GM12872 (cell line): Measurements from ENCODE around the gene WASL.

Experiments
- CTCF ChIP-seq: IDR thresholded peaks from 3 replicates; pipeline ENCODE4 v1.5.1; 2011; ENCODE audit warnings: low read depth, mild to moderate bottlenecking, low read length, moderate library complexity; ENCODE audit not compliant: insufficient read depth

Gene WASL

DNA sequence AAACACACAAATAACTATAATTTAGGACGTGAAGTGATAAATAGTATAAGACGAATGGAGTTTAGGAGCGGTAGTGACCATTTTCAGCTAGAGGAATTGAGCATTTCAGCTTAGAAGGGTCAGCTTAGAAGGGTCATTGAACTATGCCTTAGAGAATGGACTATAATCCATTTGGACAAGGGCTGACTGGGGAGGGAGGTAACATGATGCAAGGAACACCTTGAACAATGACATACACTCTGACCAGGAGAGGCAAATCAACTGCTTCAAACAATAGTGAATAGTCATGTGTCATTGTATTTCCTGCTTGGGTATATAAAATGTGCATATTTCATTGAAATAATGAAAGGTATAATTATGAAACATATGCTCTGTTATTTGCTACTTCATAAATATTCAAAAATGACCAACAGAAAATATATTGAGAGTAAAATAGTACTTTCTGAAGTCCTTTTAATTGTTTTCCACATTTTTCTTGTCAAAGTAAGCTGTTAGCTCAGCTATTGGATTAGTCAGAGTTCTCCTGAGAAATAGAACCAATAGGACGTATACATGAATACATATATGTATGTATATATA is 40.5 kb upstream of the WASL start:
- TF ChIP-seq CTCF, result no peak

GRCh38 chr7:123788584-123788983 is 39.8 kb upstream of the WASL start:
- TF ChIP-seq CTCF, result no peak

- TF ChIP-seq CTCF, result no peak
Measured at GRCh38 chr7:123787220-123788007, 38.6 kb upstream of the WASL start.

GRCh38 chr7:123784263-123784662 is 35.5 kb upstream of the WASL start:
- TF ChIP-seq CTCF, result no peak

GRCh38 chr7:123783820-123784219 is 35.0 kb upstream of the WASL start:
- no peak for TF ChIP-seq CTCF

- no peak for TF ChIP-seq CTCF
Measured at GRCh38 chr7:123782071-123782798, 33.4 kb upstream of the WASL start.

DNA sequence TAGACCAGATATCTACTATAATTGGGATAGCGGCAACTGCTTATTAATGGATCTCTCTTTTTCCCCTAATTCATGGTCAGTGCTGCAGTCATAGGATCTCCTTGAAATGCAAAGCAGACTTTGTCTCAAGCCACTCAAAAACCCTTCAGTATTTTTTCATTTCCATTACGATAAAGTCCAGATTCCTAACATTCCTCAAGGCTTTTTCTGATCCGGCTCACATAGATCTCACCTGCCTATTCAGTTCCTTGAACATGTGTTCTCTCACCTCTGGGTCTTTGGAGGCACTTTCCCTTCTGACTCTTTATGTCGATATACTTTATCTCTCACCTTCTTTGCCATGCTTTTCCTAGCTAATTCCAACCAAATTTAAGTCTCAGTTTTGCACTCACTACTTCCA is 25.7 kb upstream of the WASL start:
- TF ChIP-seq CTCF, result no peak
